Activated CD8-positive, alpha-beta memory T cell treated with anti-CD3 and anti-CD28 coated beads for 36 hours (primary cell): ENCODE results near the gene CKM. TPM values are rescaled to one million over a fixed set of nuclear protein-coding genes. Genes with fewer than 3 reads are reported as not detected.
"Not testable (repeated sequence)": the region's sequence is repeated elsewhere in the genome, so short reads cannot be mapped to it uniquely, and the experiment has no call there.

ENCODE experiments used
- CTCF ChIA-PET: fragments of 350-600 bp; sonication (Branson Sonifier 250); formaldehyde crosslinking; loops from one replicate; lab custom pipeline; 2021; ENCODE audit warnings: antibody characterized with exemption; lab: Charles Lee
- POLR2A ChIA-PET: fragments of 350-600 bp; sonication (Branson Sonifier 250); formaldehyde crosslinking; loops from one replicate; lab custom pipeline; 2021; ENCODE audit warnings: antibody characterized with exemption; lab: Charles Lee
- total RNA-seq, 2 experiments: library from RNA; stranded (reverse); gene quantifications; one replicate each; pipeline ENCODE4 v1.2.3, GENCODE V29; 2021

Gene CKM
- total RNA-seq, 2 experiments from 2014 or later: not detected

DNA sequence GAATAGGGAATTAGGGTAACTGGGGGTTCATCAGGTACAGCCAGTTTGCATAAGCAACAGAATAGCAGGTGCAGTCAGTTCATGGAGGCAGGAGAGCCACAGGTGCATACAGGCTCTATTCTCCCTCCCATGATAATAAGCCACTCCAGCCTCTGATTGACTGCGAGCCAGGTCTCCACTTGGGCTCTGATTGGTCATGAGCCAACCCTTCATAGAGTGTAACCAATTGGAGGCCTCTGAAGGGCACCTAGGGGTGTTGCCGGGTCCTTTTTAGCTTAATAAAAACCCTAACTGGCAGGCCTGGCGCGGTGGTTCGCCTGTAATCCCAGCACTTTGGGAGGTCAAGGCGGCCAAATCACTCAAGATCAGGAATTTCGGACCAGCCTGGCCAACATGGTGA is 8.7 kb upstream of the CKM start:
- ChIA-PET CTCF (no interaction called here), POLR2A (interaction anchor here (0.5 kb wide), 1 partner anchor 129 kb away, joined by 6 read pairs; no protein-coding TSS in a partner anchor)

- POLR2A ChIA-PET: no interaction called here
- CTCF ChIA-PET: no interaction called here
These were observed 4.9 kb upstream of the CKM start for GRCh38 chr19:45327404-45328143.

- POLR2A ChIA-PET: no interaction called here
- CTCF ChIA-PET: no interaction called here
These were observed 1.8 kb upstream of the CKM start for GRCh38 chr19:45324349-45324907.

- POLR2A ChIA-PET: no interaction called here
- CTCF ChIA-PET: no interaction called here
These were observed 1.0 kb upstream of the CKM start for GRCh38 chr19:45323671-45324081.

GRCh38 chr19:45322311-45322710 is 364 bp downstream of the CKM start:
- CTCF ChIA-PET: no interaction called here
- POLR2A ChIA-PET: no interaction called here

DNA sequence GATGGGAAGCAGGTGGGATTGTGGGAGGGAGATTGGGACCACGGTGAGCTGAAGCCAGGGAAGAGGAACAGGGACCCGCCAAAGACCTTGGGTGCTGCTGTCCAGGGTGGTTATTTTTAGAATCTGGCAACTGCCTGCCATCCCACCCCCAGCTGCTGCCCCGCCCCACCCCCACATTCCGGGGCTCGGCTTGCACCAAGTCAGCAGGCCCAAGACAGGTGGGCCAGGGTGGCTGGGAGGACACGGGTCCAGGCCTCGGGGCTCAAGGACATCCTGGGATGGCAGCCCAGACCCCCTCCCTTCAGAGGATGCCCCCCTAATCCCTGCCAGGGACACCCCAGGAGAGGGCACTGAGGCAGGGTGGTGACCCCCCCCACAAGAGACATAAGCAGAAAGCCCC is 827 bp downstream of the CKM start:
- ChIA-PET POLR2A (no interaction called here), CTCF (no interaction called here)

DNA sequence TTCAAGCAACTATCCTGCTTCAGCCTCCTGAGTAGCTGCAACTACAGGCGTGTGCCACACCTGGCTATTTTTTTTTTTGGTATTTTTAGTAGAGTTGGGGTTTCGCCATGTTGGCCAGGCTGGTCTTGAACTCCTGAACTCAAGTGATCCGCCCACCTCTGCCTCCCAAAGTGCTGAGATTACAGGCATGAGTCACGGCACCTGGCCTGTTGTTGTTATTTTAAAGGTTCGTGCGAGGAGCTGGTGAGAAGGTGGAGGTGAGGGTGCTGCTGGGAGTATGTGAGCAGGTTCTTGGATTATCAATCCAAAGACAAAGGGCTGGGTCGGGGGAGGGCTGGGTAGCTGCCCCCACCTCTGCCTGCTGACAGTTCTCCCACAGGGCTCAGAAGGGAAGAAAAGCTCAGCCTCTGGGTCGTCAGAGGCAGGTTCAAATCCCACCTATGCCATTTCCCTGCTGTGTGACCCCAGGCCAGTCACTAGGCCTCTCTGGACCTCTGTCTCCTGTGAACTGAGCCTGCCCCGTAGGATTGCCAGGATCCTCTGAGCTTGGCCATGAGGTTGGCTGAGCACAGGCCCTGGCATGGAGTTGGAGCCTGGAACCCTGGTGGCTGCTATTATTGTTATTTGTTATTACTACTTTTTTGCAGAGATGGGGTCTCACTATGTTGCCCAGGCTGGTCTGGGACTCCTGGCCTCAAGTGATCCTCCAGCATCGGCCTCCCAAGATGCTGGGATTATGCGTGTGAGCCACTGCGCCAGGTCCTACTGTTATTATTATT is 1.5 kb downstream of the CKM start:
- POLR2A ChIA-PET: no interaction called here

GRCh38 chr19:45315304-45315703 is 7.4 kb downstream of the CKM start:
- CTCF ChIA-PET: interaction anchor here (1.4 kb wide), 1 partner anchor 10 kb away, joined by 4 read pairs; no protein-coding TSS in a partner anchor
- POLR2A ChIA-PET: no interaction called here

More for the DNA sequence above, 1.5 kb downstream of the CKM start:
- CTCF ChIA-PET: interaction anchor here (0.6 kb wide), 1 partner anchor 18 kb away, joined by 3 read pairs; no protein-coding TSS in a partner anchor

DNA sequence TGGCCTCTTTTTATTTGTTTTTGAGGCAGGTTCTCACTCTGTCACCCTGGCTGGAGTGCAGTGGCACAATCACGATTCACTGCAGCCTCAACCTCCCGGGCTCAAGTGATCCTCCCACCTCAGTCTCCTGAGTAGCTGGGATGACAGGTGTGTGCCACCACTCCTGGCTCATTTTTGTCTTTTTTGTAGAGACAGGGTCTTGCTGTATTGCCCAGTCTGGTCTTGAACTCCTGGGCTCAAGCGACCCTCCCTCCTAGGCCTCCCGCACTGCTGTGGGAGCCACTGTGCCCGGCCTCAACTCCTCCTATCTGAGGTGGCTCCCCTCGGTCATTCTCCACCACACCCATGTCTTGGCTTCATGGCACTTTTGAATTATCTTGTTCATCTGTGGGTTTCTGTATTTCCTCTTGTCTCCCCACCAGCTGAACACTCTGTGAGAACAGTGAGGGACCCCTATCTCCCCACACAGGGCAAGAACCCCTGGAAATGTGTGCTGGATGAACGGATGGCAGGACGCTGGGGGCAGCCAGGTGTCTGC is 7.9 kb downstream of the CKM start:
- ChIA-PET POLR2A (no interaction called here), CTCF (interaction anchor here (1.4 kb wide), 1 partner anchor 10 kb away, joined by 4 read pairs; no protein-coding TSS in a partner anchor)

DNA sequence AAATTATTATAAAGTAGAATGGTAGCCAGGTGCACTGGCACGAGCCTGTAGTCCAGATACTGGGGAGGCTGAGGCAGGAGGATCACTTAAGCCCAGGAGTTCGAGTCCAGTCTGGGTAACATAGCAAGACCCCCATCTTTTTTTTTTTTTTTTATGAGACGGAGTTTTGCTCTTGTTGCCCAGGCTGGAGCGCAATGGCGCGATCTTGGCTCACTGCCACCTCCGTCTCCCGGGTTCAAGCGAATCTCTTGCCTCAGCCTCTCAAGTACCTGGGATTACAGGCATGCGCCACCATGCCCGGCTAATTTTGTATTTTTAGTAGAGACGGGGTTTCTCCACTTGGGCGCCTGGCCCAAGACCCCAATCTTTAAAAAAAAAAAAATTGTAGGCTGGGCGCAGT is 10.4 kb downstream of the CKM start:
- POLR2A ChIA-PET, CTCF ChIA-PET: not testable (repeated sequence)

DNA sequence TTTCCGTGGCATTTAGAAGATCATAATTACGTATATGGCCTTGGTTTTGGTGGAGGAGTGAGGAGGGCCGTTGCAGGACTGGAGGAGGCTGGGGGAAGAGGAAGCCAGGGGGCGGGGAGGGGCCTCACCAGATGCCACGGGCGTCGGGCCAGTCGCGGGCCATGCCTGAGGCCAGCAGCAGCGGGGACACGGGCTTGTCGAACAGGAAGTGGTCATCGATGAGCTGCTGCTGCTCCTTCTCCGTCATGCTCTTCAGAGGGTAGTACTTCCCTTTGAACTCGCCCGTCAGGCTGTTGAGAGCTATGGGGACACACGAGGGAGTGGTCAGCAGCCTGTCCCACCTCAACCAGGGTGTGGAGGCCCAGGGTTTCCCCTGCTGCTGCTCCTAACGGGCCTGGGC is 11.1 kb downstream of the CKM start:
- ChIA-PET CTCF (no interaction called here), POLR2A (no interaction called here)

DNA sequence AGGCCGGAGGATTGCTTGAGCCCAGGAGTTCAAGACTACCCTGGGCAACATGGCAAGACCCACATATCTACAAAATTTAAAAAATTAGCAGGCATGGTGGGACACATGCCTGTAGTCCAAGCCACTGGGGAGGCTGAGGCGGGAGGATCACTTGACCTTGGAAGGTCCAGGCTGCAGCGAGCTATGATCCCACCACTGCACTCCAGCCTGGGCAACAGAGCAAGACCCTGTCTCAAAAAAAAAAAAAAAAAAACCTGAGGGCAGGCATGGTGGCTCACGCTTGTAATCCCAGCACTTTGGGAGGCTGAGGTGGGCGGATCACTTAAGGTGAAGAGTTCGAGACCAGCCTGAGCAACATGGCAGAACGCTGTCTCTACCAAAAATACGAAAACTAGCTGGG is 13.4 kb downstream of the CKM start:
- CTCF ChIA-PET, POLR2A ChIA-PET: not testable (repeated sequence)

DNA sequence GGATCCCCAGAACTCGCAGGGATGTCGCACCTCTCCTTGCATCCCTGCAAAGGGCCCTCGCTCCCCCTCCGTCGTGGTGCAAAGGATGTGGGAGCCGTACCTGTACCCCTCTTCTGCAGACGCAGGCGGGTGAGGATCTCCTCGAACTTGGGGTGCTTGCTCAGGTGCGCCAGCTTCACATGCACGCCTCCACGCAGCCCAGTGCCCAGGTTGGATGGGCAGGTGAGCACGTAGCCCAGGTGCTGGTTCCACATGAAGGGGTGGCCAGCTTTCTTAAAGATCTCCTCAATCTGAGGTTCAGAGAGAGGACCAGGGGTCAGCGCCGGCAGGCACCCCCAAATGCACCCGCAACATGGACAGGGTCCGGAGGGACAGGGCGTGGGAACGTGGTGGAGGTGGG is 15.3 kb downstream of the CKM start:
- POLR2A ChIA-PET: no interaction called here

DNA sequence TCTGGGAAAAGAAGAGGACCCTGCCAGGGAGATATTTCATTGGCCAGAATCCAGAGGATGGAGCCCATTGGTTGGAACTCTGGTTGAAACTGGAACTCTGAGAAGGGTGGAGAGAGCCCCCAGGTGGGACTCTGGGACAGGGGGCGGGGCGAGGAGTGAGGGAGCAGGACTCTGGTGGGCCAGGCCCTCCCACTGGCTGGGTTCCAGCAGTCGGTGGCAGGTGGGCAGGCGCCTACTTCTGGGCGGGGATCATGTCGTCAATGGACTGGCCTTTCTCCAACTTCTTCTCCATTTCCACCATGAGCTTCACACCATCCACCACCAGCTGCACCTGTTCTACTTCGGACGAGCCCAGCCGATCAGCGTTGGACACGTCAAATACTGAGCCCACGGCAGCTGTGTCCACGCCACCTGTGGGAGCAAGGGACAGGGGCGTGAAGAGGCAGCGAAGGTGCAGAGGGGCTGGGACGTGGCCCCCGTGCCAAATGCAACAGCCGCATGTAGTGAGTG is 16.1 kb downstream of the CKM start:
- CTCF ChIA-PET: no interaction called here
- POLR2A ChIA-PET: no interaction called here

More for the DNA sequence above, 15.3 kb downstream of the CKM start:
- CTCF ChIA-PET: no interaction called here

- CTCF ChIA-PET: no interaction called here
- POLR2A ChIA-PET: no interaction called here
These were observed 16.6 kb downstream of the CKM start for GRCh38 chr19:45306040-45306439.

GRCh38 chr19:45305421-45305820 is 17.3 kb downstream of the CKM start:
- POLR2A ChIA-PET: no interaction called here
- CTCF ChIA-PET: interaction anchor here (0.9 kb wide), 1 partner anchor 10 kb away, joined by 4 read pairs; no protein-coding TSS in a partner anchor

DNA sequence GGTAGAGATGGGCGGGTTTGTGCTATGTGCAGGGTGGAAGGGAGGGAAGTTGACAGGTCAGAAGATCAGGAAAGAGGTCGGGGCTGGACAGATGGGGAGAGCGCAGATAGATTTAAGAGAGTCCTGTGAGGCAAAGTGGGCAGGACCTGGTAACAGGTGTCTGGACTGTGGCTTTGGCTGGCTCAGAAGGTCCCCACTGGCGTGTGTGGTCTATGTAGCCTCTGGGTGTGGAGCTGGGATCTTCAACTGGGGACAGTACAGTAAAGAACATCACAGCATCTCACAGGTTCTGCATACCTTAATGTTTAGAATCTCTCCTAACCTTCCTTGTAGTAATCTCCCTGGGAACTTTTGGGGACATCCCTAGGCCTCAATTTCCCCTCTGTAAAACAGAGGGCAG is 17.7 kb downstream of the CKM start:
- ChIA-PET CTCF (interaction anchor here (0.9 kb wide), 1 partner anchor 10 kb away, joined by 4 read pairs; no protein-coding TSS in a partner anchor), POLR2A (no interaction called here)

DNA sequence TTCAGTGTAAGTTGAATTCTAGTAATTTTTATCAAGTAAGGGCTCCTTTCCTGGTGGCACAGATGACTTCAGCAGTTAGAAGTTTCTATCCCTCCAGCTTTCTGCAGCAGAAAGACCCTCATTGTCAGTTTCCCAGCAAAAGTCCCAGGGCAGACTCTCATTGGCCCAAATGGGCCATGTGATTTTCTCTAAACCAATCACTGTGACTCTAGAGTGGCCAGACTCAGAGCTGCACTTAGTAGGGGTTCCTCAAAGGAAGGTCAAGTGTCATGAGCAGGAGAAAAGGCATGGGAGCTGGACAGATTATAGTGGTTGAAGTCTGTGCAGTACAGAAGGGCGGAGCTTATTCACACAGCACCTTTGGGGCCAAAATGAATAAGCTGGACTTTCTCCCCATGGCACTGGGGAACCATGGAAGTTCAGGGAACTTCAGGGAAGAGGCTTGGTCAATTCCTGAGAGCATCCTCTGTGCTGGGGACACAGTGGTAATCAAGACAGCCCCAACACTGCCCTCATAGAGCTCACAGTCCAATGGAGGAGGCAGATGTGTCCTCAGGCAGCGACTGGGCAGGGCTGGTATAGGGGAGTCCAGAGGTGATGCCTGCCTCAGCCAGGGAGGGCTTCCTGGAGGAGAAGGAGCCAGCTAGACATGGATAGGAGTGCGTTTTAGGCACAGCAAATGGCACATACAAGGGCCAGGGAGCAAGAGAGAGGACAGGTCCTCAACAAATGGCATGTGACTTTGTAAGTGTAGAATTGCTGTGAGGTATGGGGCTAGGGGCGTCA is 18.3 kb downstream of the CKM start:
- POLR2A ChIA-PET: interaction anchor here (0.5 kb wide), 1 partner anchor 195 kb away, joined by 3 read pairs; no protein-coding TSS in a partner anchor
- CTCF ChIA-PET: no interaction called here
